ENCODE measurements around the gene RNF167.

GRCh38 chr17:4956493-4957061 lies 16.5 kb downstream of the RNF167 start:
- peak; percentile 18 to 49 (median 28) for TF ChIP-seq CTCF (optimal IDR thresholded peaks at IDR 0.05 in 1 of 3, IDR thresholded peaks at IDR 0.05 in 1 of 3, conservative IDR thresholded peaks at IDR 0.05 in 1 of 3; ENCODE audit: extremely low read depth in 1 of 3, insufficient read depth in 2 of 3, low read length in 3 of 3)
- no peak for TF ChIP-seq EZH2 (IDR thresholded peaks at IDR 0.05; ENCODE audit: low read length)

Data from keratinocyte (primary cell).